ENCODE measurements around the gene KCNG4.

KCNG4 gene

DNA sequence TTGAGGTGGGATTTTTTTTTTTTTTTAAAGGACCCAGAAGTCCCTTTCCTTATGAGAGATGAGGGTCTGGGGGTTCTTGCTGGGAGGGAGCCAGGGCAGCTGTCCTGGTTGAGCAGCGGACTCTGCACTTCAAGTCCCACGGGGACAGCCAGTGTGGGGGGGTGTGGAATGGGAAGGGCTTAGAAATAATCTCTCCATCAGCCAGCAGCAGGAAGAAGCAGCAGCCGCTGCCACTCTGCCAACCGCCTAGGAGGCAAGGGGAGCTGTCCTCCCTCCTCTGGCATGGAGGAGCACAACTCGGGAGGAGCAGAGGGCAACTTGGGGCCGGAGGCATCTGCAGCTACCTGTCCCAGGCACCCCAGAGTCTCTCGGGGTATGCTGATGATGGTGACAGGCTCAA is at the start of gene KCNG4:
Gene KCNG4, minus strand, starts transcription at position 104 of the 400 bp plus-strand sequence. CDS start 2,527 bp downstream, outside the sequence.
- DNase-seq (ENCODE audit: low read depth), result no peak

DNA sequence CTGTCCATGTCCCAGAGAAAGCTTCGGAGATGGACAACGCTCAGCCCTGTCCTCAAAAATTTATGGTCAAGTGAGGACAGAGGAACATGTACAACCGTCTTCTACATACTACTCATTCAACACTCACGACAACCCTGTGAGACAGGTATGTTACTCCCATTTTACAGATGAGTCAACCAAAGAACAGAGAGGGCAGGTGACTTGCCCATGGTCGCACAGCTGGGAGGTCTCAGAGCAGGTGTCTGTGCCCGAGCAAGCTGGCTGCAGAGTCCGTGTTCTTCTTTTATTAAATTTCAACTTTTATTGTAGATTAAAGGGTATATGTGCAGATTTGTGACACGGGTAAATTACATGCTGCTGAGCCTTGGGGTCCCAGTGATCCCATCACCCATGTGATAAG is 49.1 kb upstream of the KCNG4 start:
- DNase-seq (ENCODE audit: low read depth), result no peak

DNA sequence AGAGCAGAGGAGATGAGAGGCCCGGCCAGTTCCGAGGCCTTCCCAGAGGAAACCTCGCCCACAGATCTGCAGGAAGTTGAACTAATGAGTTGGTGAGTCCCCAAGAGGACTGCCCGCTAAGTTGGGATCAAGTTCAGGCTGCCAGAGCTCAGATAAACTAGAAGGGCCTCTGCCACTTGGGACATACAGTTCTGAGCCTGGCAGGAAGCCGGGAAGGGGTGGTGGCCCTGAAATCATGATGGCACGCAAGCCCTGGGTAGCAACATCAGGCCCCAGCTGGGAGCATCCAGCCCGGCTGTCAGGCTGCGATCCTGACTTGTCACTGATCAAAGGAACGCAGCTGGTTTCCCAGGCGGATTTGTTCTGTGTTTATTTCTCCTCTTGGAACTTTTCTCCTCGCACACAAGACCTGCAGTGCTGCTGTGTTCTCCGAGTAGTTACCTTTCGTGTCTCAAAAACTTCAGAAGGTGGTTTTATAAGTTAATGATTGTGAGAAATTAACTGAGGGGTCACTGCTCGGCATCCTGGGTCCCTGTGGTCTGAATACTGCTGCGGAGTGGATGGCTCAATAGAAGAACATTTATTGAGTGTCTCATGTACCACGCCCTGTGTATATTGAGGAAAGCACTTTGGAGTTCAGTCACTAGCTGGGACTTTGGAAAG is 46.9 kb upstream of the KCNG4 start:
- DNase-seq (ENCODE audit: low read depth), result no peak

GRCh38 chr16:84284154-84284722 is 44.4 kb upstream of the KCNG4 start:
- DNase-seq (ENCODE audit: low read depth), result no peak

DNA sequence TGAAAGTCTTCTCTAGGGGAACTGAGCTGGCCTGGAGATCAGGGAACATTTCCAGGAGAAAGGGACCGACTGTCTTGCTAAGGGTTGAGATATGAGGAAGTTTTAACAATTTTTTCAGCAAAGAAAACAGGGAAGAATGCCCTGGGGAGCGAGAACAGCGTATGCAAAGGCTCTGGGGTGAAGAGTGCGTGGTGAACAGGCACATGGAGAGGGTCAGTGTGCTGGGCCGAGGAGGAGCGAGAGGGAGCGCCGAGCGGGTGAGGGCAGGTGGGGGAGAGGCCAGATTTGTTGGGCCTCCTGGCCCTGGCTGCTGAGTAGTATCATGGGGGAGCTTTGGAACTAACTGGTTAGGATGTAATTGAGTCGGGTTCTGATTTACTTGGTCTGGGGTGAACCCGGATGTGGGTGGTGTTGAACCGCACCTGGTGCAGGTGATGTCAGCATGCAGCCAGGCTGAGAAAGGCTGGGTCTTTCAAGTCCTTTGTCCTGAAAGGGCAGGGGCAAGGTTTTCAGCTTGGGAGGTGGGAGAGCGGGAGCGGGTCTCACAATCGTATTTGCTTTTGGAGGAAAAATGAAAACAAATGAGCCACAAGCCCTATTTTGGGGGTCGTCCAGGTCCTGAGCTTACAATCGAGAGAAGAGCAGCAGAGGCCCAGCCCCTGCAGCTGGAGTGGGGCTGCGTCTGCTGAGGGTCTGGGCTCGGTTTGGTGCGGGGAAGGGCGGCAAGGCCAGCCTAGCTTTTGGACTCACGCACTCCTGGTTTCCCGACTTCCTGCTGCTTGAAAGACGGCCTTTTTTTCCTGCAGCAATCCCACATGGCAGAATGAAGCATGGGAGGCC is 43.7 kb upstream of the KCNG4 start:
- DNase-seq (ENCODE audit: low read depth), result no peak

DNA sequence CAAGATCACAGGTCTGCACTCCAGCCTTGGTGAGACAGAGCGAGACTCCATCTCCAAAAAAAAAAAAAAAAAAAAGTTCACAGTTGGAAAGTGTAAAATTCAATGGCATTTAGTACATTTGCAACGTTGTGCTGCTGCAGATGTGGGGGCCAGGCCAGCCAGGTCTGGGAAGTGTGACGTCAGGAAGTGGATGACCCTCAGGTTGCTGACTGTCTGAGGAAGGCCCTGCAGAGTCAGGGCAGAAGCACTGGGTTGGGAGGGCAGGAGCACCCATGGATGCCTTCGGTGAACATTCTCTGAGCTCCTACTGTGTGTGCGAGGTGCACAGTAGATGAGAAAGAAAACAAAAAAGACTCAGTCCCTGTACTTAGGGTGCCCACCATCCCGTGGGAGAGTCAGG is 42.7 kb upstream of the KCNG4 start:
- no peak for DNase-seq (ENCODE audit: low read depth)

GRCh38 chr16:84281074-84281473 is 41.3 kb upstream of the KCNG4 start:
- no peak for DNase-seq (ENCODE audit: low read depth)

DNA sequence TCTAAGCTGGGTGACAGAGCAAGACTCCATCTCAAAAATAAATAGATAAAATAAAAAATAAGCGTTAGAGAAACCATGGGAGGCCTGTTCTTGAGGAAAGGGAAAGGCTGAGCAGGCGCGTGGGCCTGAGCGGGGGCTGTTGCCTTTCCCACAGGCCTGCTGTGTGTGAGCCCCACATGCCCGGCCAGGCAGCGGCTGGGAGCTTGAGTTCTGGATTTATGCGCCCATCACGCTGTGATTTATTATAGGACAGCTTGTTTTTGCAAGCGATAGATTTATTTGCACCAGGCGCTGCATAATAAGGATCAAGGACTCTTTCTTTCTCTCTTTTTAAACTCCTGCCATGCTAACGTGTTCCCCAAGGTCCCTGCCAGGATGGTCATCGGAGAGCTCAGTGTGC is 40.1 kb upstream of the KCNG4 start:
- no peak for DNase-seq (ENCODE audit: low read depth)

DNA sequence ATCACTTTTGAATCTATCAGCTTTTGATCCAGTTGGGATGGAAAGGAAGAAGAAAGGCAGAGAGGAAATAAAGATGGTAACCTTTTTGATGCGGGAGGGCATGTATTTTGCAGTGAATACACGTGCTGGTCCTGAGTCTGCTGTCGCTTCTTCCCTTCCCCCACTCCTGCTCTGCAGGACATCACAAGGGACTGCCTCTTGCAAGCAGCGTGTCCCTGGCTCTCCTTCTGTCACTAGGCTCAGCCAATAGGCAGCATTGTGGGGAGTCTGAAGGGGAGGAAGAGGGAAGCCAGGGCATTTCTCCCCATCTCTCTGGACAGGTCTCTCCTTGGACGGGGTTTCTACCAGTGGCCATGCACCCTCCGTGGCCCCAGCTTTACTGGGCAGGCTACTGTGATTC is 39.2 kb upstream of the KCNG4 start:
- no peak for DNase-seq (ENCODE audit: low read depth)

DNA sequence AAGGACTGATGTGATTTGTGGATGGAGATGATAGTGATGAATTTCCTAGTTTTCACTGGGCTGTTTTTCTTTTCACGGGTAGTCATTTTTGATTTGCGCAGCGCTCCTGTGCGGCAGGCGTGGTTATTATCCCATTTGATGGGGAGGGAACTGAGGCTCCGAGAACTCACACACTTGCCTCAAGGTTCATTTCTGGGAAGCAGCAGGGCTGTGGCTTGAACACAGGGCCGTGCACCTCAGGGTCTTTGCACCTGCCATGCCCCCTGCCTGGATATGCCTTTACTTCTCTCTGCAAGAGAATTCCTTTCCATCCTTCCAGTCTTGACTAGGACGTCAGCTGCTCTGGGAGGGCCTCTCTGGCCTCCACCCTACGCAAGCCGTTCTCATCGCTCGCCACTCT is 38.5 kb upstream of the KCNG4 start:
- no peak for DNase-seq (ENCODE audit: low read depth)

DNA sequence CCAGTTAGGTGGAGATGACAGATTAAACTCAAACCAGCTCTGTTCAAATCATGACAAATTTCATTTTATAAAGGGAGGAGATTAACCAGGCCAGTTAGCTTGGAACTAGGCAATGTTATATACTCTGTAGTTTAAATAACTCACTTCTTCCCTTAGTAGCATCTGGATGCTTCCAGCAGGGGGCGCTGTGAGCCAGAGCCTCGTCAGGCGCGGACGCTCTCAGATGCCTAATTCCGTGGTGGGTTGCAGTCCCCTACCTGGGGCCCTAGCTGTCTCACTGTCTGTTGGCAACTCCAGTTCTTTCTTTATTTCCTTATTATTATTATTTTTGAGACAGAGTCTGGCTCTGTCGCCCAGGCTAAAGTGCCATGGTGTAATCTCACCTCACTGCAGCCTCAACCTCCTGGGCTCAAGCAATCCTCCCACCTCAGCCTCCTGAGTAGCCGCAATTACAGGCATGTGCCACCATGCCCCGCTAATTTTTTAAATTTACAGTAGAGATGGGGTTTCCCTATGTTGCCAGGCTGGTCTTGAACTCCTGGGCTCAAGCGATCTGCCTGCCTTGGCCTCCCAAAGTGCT is 37.5 kb upstream of the KCNG4 start:
- DNase-seq (ENCODE audit: low read depth), result peak; percentile 58

- DNase-seq (ENCODE audit: low read depth), result no peak
These were observed 35.9 kb upstream of the KCNG4 start for GRCh38 chr16:84275585-84276151.

GRCh38 chr16:84274515-84274914 is 34.7 kb upstream of the KCNG4 start:
- DNase-seq (ENCODE audit: low read depth), result no peak

- no peak for DNase-seq (ENCODE audit: low read depth)
These were observed 33.0 kb upstream of the KCNG4 start for GRCh38 chr16:84272740-84273320.

GRCh38 chr16:84271866-84272265 is 32.1 kb upstream of the KCNG4 start:
- DNase-seq (ENCODE audit: low read depth), result no peak

GRCh38 chr16:84271037-84271436 is 31.2 kb upstream of the KCNG4 start:
- no peak for DNase-seq (ENCODE audit: low read depth)

DNA sequence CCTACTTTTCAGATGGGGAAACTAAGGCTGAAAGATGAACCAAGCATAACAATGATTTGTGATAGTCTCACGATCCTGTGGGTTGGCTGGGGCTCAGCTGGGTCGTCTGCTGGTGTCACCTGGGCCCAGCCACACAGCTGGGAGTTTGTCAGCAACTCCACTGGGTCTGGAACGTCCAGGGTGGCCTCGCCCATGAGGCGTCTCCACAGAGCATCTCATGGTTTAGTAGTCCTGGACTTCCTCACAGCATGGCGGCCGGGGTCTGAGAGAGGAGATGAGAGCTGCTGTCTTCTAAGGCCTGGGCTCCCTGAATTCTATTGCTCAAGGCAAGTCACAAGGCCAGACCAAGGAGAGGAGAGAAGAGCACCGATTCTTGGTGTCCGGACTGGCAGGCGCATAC is 30.7 kb upstream of the KCNG4 start:
- no peak for DNase-seq (ENCODE audit: low read depth)

- DNase-seq (ENCODE audit: low read depth), result no peak
These were observed 30.3 kb upstream of the KCNG4 start for GRCh38 chr16:84270071-84270470.

DNA sequence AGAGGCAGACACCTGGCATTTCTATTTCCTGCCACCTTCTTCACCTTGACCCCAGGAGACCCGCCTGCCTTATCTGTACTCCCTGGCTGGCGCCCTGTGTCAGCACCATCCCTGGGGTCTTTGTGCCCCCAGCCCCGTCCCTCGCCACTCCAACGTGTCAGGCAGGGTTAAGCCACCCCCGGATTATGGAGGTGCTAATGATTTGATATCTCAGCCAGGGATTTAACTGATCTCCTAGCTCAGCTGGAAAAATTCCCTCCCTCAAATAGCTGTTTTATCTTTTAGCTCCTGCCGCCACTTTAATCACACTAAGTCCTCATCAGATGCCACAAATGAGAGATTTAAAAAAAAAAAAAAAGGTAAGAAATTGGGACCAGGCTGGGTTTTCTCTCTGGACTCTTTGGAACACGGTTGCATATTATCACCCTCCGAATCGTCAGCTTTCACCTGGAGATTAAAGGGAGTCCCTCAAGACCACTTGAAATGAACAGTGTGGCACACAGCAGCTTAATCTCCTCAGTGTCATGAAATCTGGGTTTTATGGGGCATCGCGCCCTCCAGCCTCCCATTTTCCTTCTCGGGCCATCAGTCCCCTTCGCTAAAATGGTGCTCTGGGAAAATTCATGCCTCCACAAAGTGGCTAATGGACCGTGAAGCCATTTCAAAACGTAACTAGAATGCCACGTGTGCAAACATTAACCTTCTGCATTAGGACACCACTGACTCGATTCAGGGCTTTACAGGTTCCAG is 28.7 kb upstream of the KCNG4 start:
- no peak for DNase-seq (ENCODE audit: low read depth)

DNA sequence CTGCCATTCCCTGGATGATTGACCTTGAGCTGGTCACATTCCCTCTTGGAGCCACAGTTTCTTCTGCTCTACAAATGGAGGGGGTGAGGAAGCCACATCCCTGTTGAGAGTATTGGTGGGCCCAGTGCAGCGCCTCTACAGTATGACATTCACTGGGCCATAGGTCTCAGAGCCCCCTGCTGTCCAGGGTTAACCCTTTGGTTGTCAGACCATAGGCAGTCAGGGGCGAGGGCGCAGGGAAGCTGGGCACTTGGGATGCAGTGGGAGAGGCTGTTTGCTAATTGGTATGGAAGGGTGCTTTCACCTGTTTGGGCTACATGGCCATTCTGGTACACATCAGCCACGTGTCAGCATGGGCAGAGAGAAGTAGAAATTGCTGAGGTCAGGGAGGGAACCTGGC is 27.6 kb upstream of the KCNG4 start:
- no peak for DNase-seq (ENCODE audit: low read depth)

GRCh38 chr16:84266451-84266850 is 26.6 kb upstream of the KCNG4 start:
- DNase-seq (ENCODE audit: low read depth), result no peak
